HG03439 (cell line): Measurements from ENCODE around the gene TMEM151B.
"Not testable (repeated sequence)": the region's sequence is repeated elsewhere in the genome, so short reads cannot be mapped to it uniquely, and the experiment has no call there.

ENCODE experiments used
- ATAC-seq: cut with Tn5 transposase; IDR thresholded peaks from one replicate; pipeline ENCODE4 v1.9.1; 2021; ENCODE audit warnings: mild to moderate bottlenecking, moderate library complexity; ENCODE audit not compliant: unreplicated experiment

The TMEM151B gene

DNA sequence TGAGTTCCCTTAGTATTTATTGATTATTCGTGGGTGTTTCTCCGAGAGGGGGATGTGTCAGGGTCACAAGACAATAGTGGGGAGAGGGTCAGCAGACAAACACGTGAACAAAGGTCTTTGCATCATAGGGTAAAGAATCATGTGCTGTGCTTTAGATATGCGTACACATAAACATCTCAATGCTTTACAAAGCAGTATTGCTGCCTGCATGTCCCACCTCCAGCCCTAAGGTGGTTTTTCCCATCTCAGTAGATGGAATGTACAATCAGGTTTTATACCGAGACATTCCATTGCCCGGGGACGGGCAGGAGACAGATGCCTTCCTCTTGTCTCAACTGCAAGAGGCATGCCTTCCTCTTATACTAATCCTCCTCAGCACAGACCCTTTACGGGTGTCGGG lies 58.0 kb downstream of the TMEM151B start:
- not testable (repeated sequence) for ATAC-seq

DNA sequence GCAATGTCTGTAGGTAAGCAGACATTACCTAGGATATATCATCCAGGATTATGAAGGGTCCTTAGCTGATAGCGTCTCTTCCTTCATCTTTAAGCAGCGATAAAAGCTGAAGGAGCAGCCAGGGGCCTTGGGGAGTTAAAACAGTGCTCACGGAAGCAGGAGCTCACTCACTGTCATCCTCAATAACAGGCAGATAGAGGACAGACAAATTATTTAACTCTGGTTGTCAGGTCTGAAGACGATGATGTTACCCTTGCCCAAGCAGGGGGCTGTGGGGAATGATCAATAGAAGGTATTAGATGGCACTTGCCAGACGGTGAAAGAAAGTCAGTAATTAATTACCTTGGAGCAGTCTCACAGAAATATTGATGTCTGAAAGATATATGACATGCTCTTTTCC lies 59.6 kb downstream of the TMEM151B start:
- ATAC-seq = no peak

DNA sequence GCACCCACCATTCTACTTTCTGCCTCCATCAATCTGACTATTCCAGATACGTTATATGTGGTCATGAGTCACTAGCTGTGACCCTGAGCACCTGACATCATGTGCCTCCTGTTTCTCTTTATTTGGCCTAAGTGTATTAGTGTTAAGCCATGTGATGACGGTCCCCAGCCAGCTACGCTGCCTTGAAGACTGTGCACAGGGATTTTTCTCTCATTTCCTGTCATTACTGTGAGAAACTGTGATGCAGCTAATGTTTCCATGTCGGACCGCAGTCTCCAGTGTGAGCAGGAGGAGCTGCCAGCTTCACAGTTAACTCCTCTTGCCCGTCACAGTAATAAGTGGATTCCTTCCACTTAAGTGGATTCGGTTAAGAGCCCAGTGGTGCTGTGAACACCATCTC lies 62.3 kb downstream of the TMEM151B start:
- ATAC-seq = no peak

DNA sequence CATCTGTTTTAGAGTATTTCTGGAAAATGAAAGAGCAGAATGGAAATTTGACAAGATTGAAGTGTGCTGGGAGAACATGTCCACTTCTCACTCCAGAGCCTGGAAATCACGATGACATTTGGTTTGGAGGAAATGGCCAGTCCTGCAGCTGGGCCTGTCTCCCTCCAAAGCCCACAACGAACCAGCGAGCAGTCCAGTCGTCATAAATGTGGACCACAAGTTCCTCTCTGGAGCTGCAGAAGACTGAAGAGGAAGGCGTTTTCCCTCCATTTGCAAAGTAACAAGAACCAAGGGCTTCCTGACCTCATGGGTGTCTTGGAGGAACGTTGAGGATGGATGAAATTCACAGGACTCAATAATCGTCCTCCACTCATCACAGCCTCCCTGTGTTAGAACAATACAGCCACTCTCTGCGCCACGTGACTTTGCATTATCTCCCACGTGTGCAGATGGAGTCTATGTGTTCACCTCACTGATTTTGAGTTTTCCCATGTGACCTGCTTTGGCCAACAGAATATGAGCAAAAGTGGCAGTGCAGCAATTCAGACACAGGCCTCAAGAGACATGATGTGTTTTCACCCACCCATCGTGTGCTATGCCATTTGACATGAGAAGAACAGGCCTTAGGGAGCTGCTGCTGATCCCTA lies 63.1 kb downstream of the TMEM151B start:
- no peak for ATAC-seq

DNA sequence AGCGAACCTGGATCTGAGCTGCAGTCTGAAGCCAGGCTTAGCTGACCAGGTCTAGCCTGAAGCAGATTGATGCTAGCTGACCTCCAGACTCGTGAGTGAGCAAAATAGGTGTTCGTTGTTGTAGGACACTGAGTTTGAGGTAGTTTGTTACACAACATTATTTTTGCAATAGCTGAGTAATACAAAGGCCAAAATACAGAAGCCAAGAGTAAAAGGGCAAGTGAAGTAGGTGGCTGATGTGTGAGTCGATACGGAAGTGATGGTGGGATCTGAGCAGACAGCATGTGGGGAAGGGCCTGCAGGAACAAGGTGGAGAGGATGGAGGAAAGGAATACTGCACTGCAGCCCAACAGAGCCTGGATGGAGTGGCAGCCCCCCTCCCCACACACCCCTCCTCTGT lies 63.7 kb downstream of the TMEM151B start:
- no peak for ATAC-seq

DNA sequence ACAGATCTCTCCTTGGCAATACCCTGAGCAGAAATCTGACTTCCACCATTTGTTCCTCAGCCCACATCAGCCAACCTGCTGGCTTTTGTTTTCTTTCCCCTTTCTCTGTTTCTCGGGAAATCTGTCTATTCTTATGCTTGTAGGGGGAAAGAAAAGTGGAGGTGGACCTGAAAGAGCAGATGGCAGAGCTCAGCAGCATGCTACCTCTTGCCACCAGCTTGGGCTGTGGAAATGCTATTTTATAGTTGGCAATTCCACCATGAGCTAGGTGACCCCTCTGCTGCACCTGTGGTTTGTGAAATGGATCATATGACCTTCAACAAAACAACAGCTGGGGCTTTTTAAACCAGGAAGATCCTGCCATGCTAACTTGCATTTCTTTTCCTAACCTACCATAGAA lies 65.4 kb downstream of the TMEM151B start:
- ATAC-seq = no peak

DNA sequence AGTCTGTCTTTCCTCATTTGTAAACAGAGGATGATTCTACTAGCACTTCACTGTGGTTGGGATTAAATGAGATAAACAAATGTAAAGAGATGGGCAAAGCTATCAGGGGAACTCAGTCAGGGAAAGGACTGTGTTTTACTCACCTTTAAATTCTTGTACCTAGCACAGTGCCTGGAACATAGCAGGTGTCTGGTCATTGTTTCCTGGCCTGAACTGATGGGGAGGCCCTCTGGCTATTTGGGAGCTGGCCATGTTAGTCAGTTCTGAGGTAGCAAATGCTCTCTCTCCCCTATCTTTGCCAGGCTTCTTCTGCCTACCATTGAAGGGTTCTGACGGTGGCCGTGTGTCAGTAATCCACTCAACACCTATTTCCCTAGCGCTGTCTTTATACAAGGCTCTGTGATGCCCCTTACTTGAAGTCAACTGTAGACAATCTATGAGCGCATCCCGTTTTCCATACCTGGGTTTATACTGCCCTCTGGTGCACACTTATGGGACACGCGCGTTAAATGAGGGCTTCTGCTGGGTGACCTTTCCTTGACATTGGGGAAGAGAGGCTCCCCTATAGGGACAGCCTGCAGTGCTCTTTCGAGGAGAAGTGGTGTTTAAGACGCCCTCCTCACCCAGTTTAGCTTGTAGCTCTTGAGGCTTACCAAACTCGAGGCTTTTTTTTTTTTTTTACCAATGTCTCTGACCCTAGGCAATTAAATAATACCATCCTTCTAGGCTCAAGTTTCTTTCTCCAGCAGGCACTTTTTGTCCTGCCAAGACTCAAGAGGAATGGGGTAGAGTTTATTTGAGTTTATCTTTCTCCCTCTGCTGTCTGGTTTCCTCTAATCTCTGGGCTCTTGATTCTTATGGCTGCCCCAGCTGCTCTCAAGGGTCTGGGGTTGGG lies 68.2 kb downstream of the TMEM151B start:
- peak; percentile 59 for ATAC-seq

DNA sequence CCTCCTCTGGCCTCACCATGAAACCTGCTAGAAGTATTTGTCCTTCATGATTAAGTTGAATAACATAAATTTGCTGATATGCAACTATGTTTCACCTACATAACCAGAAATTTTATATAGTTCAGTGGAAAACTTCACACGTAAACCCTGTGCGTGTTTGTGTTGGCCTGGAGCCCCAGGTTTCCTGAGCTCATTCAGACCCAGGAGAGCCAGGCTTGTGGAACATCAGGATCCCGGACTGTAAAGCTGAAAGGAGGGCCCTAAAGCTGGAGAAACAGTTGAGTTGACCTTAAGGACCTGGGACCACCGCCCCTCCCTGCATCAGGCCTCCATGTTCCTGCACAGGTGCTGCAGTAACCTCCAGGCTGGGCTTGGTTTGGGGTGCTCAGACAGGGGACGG lies 69.1 kb downstream of the TMEM151B start:
- ATAC-seq = no peak

DNA sequence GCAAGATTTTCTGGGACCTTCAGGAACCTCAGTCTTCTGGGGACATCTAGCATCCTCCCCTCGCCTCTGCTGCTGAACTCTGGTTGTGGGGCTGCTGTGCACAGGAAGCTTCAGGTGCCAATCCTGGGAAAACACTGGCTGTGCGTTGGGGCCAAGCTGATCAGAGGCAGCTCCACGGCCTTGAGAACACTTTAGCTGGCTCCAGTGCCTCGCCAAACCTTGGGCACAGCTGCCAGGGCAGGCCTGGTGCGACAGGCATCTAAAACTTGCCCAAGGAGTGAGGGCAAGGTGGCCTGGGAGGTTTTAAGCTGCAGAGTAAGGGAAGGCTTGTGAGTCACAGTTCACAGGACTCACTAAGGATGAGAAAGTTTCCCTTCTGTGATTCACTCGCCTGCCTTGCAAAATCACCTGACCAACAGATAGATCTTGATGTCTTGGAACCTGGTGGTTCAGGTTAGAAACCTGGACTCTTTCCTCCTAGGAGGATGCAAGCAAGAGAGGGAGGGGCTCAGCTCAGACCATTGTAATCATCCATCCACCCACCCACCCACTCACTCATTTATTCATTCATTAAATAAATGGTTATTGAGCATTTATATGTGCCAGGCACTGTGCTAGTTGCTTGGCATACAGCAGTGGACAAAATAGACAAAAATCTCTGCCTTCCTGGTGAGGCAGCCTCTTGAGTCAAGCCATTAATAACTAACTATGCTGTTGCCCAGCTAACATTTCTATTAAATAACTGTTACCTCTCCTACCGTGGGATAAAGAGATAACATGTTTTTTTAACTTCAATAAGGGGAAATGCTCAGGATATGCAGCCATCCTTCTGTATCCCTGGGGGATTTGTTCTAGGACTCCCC lies 69.7 kb downstream of the TMEM151B start:
- ATAC-seq = no peak

DNA sequence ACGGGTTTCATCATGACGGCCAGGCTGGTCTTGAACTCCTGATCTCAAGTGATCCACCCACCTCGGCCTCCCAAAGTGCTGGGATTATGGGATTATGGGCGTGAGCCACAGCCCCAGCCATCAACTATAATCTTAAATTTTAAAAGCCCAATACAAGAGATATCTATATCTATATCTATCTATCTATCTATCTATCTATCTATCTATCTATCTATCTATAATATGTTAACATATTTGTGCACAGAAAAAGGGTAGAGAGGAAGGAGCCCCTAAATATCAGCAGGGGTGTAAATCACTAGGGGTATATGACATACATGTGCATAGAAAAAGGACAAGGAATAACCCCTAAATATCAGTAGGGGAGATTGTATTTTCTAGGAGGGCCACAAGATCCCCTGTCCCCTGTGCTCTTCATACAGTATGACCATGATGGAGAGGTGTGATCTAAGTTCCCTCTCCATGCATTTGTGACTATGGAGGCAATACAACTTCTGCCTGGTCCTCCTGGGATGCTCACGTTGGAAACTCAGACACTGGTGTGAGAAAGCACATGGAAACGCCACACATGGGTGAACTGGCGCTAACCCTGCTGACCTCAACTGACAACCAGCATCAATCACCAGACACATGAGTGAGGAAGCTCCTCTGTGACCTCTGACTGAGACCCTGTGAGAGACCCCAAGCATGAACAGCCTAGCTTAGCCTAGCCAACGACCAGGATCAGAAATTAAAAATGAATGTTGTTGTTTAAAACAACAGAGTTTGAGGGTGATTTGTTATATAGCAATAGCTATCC lies 71.0 kb downstream of the TMEM151B start:
- ATAC-seq = no peak

DNA sequence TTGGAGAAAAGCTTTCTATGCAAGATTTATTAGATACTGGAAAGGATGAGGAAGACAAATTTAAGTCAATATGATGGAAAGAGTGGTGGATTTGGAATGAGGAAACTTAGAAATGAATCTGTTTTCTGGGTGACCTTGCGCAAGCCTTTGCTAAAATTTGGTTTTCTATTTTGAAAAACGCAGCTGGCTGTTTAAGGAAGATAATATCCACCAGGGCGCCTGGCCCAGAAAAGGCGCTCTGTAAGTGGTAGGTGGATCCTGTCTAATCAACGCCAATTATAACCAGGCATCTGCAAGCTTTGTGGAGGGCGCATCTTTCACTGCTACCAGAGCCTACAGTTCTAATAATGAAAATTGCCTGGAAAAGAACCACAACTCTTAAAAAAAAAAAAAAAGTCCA lies 71.8 kb downstream of the TMEM151B start:
- no peak for ATAC-seq

DNA sequence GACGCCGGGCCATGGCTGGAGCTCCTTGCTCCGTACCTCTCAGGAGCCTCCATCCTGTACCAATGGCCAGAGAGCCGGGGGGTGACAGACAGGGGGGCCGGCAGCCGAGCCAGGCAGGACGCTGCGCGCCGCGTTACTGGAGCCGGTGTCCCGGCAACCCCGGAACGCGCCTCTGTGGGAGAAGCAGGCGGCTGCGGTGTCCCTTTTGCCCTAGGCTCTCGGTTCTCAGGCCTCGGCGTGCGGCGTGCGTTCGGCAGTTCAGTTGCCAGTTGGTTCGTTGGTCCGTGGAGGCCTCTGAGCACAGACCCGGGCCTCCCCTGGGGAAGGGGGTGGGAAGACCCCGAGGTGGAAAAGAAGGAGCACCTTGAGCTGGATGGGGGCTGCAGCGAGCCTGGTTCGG lies 72.2 kb downstream of the TMEM151B start, which contains the start of gene SPATS1:
SPATS1 (plus strand) TSS at position 162 of the 400 bp plus-strand sequence. CDS start 446 bp downstream, outside the sequence.
- no peak for ATAC-seq

DNA sequence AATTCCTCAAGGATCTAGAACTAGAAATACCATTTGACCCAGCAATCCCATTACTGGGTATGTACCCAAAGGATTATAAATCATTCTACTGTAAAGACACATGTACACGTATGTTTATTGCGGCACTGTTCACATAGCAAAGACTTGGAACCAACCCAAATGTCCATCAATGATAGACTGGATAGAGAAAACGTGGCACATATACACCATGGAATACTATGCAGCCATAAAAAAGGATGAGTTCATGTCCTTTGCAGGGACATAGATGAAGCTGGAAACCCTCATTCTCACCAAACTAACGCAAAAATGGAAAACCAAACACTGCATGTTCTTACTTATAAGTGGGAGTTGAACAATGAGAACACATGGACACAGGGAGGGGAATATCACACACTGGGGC lies 76.6 kb downstream of the TMEM151B start:
- ATAC-seq = not testable (repeated sequence)

DNA sequence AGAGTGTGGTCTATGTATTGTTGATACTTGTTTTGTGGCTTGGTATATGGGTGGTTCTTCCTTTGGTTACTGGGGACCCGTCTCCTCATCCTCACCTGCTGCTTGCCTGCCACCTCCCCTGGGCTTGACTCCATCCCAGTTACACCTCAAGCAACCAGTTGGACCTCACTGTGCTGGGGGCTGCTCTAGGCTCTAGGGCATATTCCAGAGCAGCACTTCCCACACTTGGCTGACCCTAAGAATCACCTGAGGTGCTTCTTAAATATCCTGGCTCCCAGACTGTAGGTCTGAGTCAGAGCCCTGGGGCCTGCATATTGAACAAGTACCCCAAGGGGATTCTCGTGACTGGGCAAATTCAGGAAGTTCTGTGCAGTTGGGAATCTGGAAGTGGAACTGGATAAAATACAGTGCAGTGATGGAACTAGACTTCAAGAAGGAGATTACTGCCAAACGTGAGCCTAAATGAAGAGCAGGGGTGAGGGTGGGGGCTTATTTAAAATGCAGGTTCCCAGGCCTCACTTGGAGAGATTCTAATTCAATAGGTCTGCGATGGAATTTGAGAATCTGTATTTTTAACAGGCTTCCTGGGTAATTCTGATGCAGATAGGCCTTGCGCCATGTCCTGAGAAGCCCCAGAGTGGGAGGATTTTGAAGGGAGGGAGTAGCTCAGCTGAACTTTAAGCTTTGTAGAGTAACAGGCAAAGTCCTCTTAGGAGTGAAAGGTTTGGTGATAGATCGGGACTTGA lies 79.8 kb downstream of the TMEM151B start:
- ATAC-seq = no peak

DNA sequence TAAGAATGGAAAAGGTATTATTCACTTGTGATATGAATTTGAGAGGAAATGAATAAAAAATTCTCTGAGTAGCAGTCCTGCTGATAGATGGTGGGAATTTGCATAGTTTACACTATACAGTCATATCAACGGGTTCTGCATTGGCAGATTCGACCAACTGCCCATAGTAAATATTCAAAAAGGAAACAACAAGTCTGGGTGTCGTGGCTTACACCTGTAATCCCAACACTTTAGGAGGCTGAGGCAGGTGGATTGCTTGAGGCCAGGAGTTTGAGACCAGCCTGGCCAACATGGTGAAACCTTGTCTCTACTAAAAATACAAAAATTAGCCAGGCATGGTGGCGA lies 80.4 kb downstream of the TMEM151B start:
- ATAC-seq = not testable (repeated sequence)

DNA sequence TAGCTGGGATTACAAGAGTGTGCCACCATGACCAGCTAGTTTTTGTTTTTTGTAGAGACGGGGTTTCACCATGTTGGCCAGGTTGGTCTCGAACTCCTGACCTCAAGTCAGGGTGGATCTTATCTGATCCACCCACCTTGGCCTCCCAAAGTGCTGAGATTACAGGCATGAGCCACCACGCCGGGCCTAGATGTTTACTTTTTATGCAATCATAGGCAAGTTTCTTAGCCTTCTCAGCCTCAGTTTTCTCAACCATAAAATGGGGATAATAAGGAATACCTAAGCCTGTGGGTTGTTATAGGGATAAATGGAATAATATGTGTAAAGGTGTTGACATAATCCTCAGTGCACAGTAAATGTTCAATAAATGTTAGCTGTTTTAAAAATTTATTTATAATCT lies 82.0 kb downstream of the TMEM151B start:
- no peak for ATAC-seq

DNA sequence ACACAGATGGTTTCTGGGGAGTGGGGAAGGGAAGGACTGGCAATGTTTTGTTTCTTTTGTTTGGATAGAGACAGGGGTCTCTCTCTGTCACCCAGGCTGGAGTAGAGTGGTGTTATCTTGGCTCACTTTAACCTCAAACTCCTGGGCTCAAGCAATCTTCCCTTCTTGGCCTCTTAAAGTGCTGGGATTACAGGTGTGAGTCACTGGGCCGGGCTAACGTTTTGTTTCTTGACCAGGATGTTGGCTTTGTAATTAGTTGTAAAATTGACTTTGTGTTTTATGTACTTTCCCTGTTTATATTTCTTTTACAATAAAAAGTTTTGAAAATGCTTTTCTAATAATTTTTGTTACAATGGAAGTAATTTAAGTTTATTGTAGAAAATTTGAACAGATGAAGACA lies 83.1 kb downstream of the TMEM151B start:
- ATAC-seq = no peak

DNA sequence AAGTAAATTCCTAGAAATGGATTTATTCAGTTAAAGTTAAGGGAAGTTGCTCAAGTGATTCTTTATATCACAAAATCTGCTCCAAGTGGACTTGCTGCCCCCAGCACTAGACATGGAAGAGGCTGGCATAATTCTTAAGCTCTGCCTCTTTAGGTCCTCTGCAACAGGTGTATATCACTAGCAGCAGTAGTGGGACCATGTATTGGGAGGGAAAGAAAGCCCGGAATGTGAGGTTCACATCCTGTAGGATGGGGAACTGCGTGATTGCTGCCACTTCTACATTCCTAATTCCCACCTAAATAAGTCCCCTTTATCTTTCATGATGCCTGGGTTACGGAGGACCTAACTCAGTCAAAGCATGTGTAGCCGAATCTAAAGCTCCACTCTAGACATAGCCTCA lies 85.4 kb downstream of the TMEM151B start:
- ATAC-seq = no peak

DNA sequence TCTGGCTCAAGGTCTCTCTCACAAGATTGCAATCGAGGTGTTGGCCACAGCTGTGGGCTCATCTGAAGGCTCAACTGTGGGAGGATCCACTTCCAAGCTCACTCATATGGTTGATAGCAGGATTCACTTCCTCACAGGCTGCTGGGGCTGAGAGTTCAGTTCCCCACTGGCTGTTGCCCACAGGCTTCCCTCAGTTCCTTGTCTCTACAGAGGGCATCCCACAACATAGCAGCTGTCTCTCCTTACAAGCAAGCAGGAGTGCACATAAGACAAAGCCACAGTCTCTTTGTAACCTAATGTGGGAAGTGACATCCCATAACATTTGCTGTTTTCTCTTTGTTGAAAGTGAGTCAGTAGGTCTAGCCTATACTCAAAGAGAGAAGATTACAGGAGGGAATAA lies 86.2 kb downstream of the TMEM151B start:
- ATAC-seq = no peak
